ENCODE results near the gene DUOX2.

DNA sequence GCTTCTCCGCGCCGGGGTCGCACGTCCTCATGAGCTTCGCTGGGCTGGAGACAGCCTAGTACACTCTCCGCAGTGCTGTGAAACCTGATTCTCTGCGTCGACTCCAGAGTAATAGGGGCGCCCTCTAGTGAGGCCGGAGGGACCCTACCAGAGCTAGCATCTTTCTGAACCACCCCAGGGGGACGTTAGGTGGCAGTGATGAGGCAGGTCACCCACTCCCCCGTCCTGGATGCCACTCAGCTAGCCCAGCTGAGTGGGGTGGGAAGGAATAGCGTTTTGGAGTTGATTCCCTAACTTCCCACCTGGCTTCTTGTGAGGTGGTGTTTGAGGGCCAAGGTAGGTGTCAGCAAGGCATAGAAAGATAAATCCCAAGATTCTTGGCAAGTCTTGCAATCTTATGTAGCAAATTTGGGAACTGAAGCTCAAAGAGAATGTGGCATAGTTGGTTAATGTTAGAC is 4.2 kb upstream of the DUOX2 start:
- TF ChIP-seq, protein P1, sequence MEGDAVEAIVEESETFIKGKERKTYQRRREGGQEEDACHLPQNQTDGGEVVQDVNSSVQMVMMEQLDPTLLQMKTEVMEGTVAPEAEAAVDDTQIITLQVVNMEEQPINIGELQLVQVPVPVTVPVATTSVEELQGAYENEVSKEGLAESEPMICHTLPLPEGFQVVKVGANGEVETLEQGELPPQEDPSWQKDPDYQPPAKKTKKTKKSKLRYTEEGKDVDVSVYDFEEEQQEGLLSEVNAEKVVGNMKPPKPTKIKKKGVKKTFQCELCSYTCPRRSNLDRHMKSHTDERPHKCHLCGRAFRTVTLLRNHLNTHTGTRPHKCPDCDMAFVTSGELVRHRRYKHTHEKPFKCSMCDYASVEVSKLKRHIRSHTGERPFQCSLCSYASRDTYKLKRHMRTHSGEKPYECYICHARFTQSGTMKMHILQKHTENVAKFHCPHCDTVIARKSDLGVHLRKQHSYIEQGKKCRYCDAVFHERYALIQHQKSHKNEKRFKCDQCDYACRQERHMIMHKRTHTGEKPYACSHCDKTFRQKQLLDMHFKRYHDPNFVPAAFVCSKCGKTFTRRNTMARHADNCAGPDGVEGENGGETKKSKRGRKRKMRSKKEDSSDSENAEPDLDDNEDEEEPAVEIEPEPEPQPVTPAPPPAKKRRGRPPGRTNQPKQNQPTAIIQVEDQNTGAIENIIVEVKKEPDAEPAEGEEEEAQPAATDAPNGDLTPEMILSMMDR (IDR thresholded peaks at IDR 0.05): peak; percentile 82 to 95 (median 88)
- no peak for TF ChIP-seq POLR2A (IDR thresholded peaks at IDR 0.05)

All from esophagus squamous epithelium (tissue), 4 donors.